ENCODE data around the gene TNNI3.
"Not testable (repeated sequence)": the region's sequence is repeated elsewhere in the genome, so short reads cannot be mapped to it uniquely, and the experiment has no call there.

The TNNI3 gene

GRCh38 chr19:55172741-55173140 lies 15.2 kb upstream of the TNNI3 start:
- no peak for ATAC-seq

DNA sequence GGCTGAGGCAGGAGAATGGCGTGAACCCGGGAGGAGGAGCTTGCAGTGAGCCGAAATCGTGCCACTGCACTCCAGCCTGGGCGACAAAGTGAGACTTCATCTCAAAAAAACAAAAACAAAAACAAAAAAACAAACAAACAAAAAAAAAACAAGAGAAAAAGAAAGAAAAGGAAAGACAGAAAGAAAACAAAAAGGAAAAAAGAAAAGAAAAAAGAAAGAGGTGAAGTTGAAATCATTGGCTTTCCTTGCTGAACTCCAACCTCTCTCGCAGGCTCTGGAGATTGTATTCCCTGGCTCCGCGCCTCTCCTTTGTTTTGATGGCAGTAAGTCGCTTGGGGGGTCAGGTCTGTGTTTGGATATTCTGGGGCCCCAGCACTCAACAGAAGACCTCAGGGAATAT lies 14.8 kb upstream of the TNNI3 start:
- ATAC-seq: not testable (repeated sequence)

- ATAC-seq: no peak
Observed at GRCh38 chr19:55171440-55171839, 13.9 kb upstream of the TNNI3 start.

DNA sequence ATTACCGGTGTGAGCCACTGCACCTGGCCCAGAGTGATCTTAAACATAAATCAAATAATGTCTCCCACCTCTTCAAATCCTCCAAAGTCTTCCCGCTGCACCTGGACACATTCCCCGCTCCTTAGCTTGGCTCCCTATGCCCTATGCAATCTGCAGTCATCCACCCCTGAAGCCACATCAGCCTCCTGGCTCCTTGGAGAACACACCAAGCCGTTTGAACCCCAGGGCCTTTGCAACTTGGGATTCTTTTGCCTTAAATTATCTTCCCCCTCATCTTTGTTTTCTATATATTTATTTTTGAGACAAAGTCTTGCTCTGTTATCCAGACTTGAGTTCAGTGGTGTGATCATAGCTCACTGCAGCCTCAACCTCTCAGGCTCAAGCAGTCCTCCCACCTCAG lies 11.6 kb upstream of the TNNI3 start:
- ATAC-seq: no peak

DNA sequence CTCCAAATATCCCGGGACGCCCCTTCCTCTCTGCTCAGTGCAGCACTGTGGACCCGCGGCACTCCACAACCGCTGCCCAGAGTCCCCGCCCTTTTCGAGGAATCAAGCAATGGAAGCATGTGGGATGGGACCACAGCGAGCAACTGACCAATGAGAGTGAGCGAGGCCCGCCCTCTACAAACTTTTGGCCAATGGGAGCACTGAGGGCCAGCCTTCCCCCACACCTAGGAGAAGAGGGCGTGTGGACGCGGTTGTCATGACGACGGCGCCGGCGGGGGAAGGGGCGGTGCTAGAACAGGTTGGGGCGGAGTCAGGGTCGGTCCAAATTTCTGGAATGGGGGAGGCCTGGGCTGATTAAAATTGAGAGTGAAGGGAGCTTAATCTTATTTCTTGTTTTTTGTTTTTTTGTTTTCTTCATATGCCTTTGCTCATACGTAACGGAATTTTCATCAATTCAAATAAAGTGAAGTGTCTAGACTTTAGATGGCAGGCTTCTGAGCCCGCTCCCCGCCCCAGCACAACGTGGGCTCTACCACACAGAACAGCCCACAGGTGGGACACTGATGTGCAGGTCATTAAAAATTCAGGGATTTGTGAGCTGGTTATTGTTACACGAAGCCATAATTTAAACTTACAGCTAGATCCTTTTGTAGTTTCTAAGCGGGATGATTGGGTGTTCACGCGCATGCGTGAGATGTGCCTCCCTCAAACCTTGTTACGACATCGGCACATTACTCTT lies 9.2 kb upstream of the TNNI3 start, which contains the start of gene DNAAF3:
Gene DNAAF3, minus strand, starts transcription at position 84 of the 739 bp plus-strand sequence. CDS start 200 bp downstream, outside the sequence.
- ATAC-seq: peak; percentile 77 to 82

GRCh38 chr19:55165952-55166529 lies 8.5 kb upstream of the TNNI3 start:
- peak; percentile 57 to 75 for ATAC-seq

DNA sequence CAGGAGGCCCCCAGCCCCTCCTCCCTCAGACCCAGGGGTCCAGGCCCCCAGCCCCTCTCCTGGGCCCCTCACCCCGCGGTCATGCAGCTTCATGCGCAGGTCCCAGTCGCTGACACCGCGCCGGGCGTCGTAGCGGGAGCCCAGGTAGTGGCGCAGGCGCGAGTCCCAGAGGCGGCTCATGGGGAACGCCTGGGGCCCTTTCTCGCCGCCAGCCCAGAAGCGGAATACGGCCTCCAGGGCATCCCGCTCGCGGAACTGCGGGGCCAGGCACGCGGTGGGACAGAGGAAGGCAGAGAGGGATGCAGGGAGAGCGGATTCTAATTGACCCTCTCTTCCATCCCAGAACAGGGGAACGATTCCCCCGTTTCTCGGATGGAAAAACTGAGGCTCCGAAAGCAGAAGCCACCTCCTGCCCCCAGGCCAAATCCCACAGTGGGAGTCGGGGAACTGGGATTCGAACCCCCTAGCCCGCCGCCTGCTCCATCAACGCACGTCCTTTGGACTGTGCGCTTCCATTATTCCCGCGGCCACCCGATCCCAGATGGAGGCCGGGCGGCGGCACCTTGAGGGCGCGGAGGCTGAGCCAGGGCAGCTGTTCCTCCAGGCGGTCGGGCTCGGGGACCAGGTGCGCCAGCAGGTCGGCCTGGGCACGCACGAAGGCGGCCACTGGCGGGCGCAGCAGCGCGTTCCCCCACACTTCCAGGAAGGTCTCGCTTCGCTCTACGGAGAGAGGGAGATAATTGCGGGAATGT lies 4.2 kb upstream of the TNNI3 start:
- ATAC-seq: no peak

DNA sequence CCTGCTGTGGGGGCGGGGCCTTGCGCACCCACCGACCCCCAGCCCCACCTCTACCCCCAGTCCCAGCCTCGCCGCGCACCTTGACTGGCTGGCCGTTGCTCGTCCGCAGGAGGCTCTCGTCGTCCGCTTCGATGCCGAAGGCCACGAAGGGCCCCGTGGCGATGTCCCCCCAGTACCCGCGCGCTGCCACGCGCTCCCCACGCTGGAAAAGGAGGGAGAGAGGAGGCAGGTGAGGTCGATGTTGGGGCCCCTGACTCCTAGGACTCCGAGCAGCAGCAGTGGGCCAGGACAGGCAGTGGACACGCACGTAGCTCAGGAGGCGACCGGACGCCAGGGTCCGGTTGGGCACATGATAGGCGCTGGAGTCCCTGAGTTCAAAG lies 3.4 kb upstream of the TNNI3 start:
- ATAC-seq: no peak

GRCh38 chr19:55160128-55160985 lies 2.8 kb upstream of the TNNI3 start:
- ATAC-seq: peak; percentile 89 to 94

- no peak for ATAC-seq
Observed at GRCh38 chr19:55158848-55159749, 1.6 kb upstream of the TNNI3 start.

DNA sequence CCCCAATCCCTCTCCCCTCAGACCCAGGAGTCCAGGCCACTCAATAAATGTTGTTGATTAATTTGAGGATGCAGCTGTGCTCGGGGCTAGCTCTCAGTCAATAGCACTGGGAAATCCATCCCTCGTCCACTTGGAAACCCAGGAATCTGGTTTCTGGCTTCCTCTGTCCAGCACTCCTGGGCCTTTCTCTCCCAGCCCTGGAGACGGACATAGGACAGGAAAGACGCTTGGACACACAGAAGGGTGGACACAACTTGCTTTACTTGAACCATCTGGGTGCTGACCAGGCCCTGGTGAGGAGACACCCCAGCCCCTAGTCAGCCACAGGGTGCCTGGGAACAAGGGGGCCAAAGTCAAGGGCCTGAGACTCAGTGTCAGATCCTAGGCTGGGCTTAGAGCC lies 891 bp upstream of the TNNI3 start:
- ATAC-seq: no peak

DNA sequence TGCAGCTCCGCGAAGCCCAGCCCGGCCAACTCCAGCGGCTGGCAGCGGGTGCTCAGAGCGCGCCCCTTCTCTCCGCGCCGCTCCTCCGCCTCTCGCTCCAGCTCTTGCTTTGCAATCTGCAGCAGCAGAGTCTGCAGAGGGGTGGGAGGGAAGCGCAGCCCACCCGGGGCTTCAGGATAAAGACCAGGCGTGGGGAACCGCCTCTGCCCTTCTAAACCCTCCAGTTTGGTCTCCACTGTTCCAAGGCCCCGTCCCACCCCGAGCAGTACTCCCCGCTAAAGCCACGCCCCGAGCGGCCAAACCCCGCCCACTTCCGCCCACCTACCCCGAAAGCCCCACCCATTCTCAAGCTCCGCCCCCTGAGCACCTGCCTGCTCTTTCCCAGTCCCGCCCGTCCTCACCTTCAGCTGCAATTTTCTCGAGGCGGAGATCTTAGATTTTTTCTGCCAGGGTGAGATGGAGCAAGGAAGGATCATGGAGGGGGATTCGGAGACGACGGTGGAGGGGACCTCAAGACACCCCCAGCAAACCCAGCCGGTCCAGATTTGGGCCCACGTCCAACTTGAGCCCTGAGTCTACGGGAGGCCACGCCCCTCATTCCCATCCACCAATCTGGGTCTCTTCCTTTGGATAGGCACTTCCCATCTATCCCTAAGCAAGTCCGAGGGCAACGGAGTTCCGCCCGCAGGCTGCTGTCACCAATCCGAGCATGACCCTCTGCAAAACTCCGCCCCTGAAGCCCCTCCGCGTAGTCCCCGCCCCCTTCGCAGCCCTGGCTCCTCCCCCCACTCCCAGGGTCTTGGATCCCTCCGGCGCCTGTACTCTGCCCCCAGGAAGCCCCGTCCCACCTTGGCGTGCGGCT lies 1.1 kb downstream of the TNNI3 start:
- no peak for ATAC-seq

- ATAC-seq: not testable (repeated sequence)
Observed at GRCh38 chr19:55155784-55156183, 1.7 kb downstream of the TNNI3 start.

DNA sequence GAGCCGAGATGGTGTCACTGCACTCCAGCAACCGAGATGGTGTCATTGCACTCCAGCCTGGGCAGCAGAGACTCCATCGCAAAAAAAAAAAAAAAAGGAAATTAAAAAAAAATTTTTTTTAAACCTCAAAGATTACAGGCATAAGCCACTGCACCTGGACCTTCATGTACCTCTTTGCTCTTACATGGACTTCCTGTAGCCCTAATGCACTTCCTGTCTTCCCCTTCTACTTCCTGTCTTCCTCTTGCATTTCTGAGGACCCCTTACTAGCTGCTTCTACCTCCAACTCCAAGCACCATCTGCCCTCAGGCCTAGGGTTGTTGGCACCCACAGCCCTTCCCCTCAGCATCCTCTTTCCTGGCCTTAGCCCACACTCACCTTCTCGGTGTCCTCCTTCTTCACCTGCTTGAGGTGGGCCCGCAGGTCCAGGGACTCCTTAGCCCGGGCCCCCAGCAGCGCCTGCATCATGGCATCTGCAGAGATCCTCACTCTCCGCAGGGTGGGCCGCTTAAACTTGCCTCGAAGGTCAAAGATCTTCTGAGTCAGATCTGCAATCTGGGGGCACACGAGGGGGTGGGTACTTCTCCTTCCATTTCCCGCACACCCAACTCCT lies 3.8 kb downstream of the TNNI3 start:
- no peak for ATAC-seq

DNA sequence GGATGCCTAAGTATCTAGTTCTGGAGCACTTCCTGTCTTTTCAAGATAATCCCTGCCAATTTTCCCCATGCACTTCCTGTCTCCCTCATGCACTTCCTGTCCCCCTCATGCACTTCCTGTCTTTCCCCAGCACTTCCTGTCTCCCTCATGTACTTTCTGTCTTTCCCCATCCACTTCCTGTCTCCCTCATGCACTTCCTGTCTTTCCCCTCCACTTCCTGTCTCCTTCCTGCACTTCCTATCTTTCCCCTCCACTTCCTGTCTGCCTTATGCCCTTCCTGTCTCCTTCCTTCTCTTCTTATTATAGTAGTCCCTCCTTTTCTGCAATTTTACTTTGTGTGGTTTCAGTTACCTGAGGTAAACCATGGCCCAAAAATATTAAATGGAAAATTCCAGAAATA lies 5.5 kb downstream of the TNNI3 start:
- peak in 1 of 2 donors; percentile 53 for ATAC-seq

- no peak for ATAC-seq
Observed at GRCh38 chr19:55149078-55150003, 8.2 kb downstream of the TNNI3 start, which contains the start of gene TNNT1. Gene TNNT1, minus strand, starts transcription at chr19:55149206. Its CDS starts 2,049 bp downstream, at chr19:55147157.

DNA sequence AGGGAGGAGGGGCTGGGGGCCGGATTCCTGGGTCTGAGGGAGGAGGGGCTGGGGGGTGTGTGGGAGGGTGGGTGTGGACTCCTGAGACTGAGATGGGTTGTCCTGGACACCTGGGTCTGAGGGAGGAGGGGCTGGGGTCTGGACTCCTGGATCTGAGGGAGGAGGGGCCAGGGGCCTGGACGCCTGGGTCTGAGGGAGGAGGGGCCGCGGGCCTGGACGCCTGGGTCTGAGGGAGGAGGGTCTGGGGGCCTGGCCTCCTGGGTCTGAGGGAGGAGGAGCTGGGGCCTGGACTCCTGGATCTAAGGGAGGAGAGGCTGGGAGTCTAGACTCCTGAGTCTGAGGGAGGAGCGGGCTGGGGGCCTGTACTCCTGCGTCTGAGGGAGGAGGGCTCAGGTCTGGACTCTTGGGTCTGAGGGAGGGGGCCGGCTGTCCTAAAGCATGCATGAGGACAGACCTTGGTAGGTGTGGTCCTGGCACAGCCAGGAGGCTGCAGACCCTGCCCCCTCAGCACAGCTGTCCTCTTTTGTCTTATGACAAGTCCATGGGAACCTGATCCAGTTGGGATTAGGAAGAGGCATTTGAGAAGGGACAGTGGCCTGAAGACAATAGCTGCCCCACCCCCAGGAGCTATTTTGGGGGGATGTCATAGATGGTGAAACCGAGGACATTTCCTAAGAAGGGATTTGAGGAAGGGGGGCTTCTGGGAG lies 9.8 kb downstream of the TNNI3 start:
- ATAC-seq: no peak

DNA sequence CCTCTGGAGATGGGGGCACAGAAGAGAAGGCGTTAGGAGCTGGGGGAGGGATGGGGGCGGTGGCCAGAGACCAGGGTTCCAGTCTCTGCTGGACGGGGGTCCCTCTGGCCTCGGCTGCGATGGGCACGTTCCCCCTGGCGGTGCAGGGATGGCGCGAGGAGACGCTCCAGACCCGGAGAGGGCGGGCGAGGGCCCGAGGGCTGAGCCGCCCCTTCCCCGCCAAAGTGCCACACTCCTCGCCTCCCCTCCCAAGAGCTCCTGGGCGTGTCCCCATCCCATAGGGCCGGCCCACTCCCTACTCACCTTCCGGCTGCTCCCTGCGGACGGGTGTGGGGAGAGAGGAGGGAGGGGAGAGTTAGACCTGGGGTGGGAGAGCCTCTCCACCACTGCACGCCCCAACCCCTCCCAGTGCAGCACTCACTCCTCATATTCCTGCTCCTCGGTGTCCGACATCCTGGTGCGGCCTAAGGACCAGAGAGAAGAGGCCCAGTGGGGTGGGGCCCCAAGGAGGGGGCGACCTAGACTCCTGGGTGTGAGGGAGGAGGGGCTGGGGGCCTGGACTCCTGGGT lies 10.7 kb downstream of the TNNI3 start:
- ATAC-seq: no peak
